Measurements from ENCODE around the gene CDC42SE2. TPM values are rescaled to one million over a fixed set of nuclear protein-coding genes. Genes with fewer than 3 reads are reported as not detected.
"Not testable (repeated sequence)": the region's sequence is repeated elsewhere in the genome, so short reads cannot be mapped to it uniquely, and the experiment has no call there.

Gene CDC42SE2
- total RNA-seq, 1 donor from 2014 or later: 23.6 TPM

GRCh38 chr5:131378721-131379541 lies 115.1 kb downstream of the CDC42SE2 start:
- no peak for DNase-seq (ENCODE audit: low spot score in 2 of 2, unreplicated experiment in 2 of 2)
- Mint-ChIP-seq H3K4me3 (no peak overlapping the region), H3K9me3 (no peaks in the 10 kb centered on the region), H3K4me1 (peaks cover 10% of the 10 kb centered on the region), H3K27ac (peak overlapping the region; percentile 56), H3K36me3 (no peaks in the 10 kb centered on the region), H3K27me3 (ENCODE audit: low read depth) (no peaks in the 10 kb centered on the region)
- TF ChIP-seq CTCF (IDR thresholded peaks at IDR 0.05; ENCODE audit: unreplicated experiment): no peak

GRCh38 chr5:131379723-131380122 lies 115.9 kb downstream of the CDC42SE2 start:
- no peaks in the 10 kb centered on the region for H3K27me3 Mint-ChIP-seq (ENCODE audit: low read depth)
- DNase-seq (ENCODE audit: low spot score in 2 of 2, unreplicated experiment in 2 of 2): no peak
- H3K9me3 Mint-ChIP-seq: no peaks in the 10 kb centered on the region
- no peaks in the 10 kb centered on the region for H3K36me3 Mint-ChIP-seq
- no peak overlapping the region for H3K4me3 Mint-ChIP-seq
- no peak for TF ChIP-seq CTCF (IDR thresholded peaks at IDR 0.05; ENCODE audit: unreplicated experiment)
- H3K27ac Mint-ChIP-seq: no peak overlapping the region
- peaks cover 10% of the 10 kb centered on the region for H3K4me1 Mint-ChIP-seq

GRCh38 chr5:131380238-131380637 lies 116.4 kb downstream of the CDC42SE2 start:
- H3K4me3 Mint-ChIP-seq; H3K27ac Mint-ChIP-seq; H3K9me3 Mint-ChIP-seq; H3K27me3 Mint-ChIP-seq (ENCODE audit: low read depth); H3K36me3 Mint-ChIP-seq; DNase-seq (ENCODE audit: low spot score in 2 of 2, unreplicated experiment in 2 of 2): not testable (repeated sequence)
- H3K4me1 Mint-ChIP-seq: peaks cover 10% of the 10 kb centered on the region

- Mint-ChIP-seq H3K4me1 (peaks cover 10% of the 10 kb centered on the region), H3K9me3 (no peaks in the 10 kb centered on the region), H3K4me3 (no peak overlapping the region), H3K27ac (peak overlapping the region; percentile 39), H3K27me3 (ENCODE audit: low read depth) (no peaks in the 10 kb centered on the region), H3K36me3 (no peaks in the 10 kb centered on the region)
- no peak for DNase-seq (ENCODE audit: low spot score in 2 of 2, unreplicated experiment in 2 of 2)
- TF ChIP-seq CTCF (IDR thresholded peaks at IDR 0.05; ENCODE audit: unreplicated experiment): no peak
Observed at GRCh38 chr5:131381021-131381420, 117.2 kb downstream of the CDC42SE2 start.

- Mint-ChIP-seq H3K9me3 (no peaks in the 10 kb centered on the region), H3K4me3 (no peak overlapping the region), H3K27me3 (ENCODE audit: low read depth) (no peaks in the 10 kb centered on the region), H3K4me1 (peaks cover 10% of the 10 kb centered on the region), H3K27ac (no peak overlapping the region), H3K36me3 (no peaks in the 10 kb centered on the region)
- no peak for TF ChIP-seq CTCF (IDR thresholded peaks at IDR 0.05; ENCODE audit: unreplicated experiment)
- DNase-seq (ENCODE audit: low spot score in 2 of 2, unreplicated experiment in 2 of 2): no peak
Observed at GRCh38 chr5:131381777-131382176, 117.9 kb downstream of the CDC42SE2 start.
